Skeletal muscle satellite cell (primary cell): ENCODE measurements around the gene SIX4.
"Not testable (repeated sequence)": the region's sequence is repeated elsewhere in the genome, so short reads cannot be mapped to it uniquely, and the experiment has no call there.

ENCODE experiments used
- H3K27me3 ChIP-seq: 2 replicates; pipeline ENCODE4 v1.7.0; 2013; ENCODE audit warnings: low read length; ENCODE audit not compliant: control insufficient read depth, insufficient read depth
- H3K36me3 ChIP-seq: 2 replicates; pipeline ENCODE4 v1.7.0; 2013; ENCODE audit warnings: mild to moderate bottlenecking, control low read depth, low read length; ENCODE audit not compliant: insufficient read depth
- H3K4me1 ChIP-seq: 2 replicates; pipeline ENCODE4 v1.7.0; 2013; ENCODE audit warnings: low read length; ENCODE audit not compliant: control insufficient read depth, insufficient read depth
- H3K4me2 ChIP-seq: 2 replicates; pipeline ENCODE4 v1.7.0; 2013; ENCODE audit warnings: mild to moderate bottlenecking, low read length
- H3K4me3 ChIP-seq: 2 replicates; pipeline ENCODE4 v1.7.0; 2013; ENCODE audit warnings: low read length
- H3K9ac ChIP-seq: 2 replicates; pipeline ENCODE4 v1.7.0; 2013; ENCODE audit warnings: mild to moderate bottlenecking, low read depth, low read length, moderate library complexity
- H3K9me3 ChIP-seq: replicated peaks from 2 replicates; pipeline ENCODE4 v1.7.0; 2013; ENCODE audit warnings: mild to moderate bottlenecking, control low read depth, low read length

Gene SIX4

DNA sequence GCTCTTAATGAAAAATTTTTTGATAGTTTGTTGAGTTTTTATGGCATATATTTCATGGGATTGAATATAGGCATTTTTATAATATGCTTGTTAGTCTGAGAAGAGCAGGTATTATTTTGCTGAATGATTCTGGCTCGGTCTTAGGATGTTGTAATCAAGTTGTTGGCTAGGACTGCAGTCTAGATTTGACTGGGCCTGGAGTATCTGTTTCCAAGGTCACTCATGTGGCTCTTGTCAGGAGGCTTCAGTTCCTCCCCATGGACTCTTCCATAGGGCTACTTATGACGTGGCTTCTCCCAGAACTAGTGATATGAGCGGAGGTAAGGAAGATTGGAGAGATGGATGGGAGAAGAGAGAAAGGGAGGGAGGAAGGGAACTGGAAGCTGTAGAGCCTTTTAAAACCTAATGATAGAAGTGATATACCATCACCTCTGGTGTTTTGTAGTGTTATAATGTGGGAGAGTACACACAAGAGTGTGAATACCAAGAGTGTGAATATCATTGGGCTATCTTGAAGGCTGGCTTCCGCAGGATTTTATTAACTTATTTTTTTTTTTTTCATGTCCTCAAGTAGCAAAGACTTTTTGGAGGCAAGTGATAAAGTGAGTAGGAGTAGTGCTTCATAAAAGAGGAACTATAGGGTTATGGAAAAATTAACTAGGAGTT, 14.8 kb upstream of the SIX4 start:
- Histone ChIP-seq H3K9ac (no peak overlapping the region), H3K4me1 (peaks cover 7% of the 10 kb centered on the region), H3K36me3 (no peaks in the 10 kb centered on the region), H3K9me3 (no peaks in the 10 kb centered on the region), H3K27me3 (no peaks in the 10 kb centered on the region), H3K4me2 (no peak overlapping the region), H3K4me3 (no peak overlapping the region)

DNA sequence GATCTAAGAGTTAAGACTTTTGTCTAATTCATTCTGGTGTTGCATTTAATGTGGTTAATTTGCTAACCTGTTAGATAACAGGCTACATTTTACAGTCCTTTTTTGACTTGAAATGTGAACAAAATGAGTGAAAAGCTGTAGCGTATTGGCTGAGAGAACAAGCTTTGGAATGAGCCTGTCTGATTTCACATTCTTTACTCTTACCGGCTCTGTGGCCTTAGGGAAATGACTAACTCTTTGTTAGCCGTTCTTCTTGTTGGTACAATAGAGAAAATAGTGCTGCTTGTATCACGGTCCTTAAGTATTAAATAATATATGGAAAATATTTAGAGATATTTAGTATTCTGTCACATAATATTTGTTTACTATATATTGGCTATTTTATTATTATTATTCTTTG, 12.3 kb upstream of the SIX4 start:
- Histone ChIP-seq H3K9ac (peak overlapping the region; percentile 92), H3K4me1 (peaks cover 7% of the 10 kb centered on the region), H3K4me3 (peak overlapping the region; percentile 93), H3K27me3 (no peaks in the 10 kb centered on the region), H3K36me3 (no peaks in the 10 kb centered on the region), H3K4me2 (peak overlapping the region; percentile 88), H3K9me3 (no peaks in the 10 kb centered on the region)

DNA sequence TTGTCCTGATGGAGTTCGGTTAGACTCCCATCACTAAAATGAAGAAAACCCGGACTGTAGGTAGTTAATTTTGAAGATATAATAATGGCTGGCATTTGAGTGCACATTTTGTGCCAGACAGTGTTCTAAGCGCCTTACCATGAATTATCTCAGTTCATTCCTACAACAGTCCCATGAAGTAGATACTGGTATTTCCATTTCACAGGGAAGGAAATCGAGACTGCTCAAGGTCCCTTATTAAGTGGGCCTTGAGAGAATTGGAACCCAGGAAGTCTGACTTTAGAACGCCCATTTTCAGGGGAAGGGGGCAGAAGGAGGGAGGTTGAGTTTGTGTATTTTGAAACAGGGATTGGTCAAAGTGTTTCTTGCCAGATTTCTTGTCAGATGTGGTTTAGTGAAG, 11.3 kb upstream of the SIX4 start:
- Histone ChIP-seq H3K4me3 (peak overlapping the region; percentile 93), H3K4me1 (peaks cover 7% of the 10 kb centered on the region), H3K36me3 (no peaks in the 10 kb centered on the region), H3K9ac (peak overlapping the region; percentile 92), H3K4me2 (peak overlapping the region; percentile 88), H3K27me3 (no peaks in the 10 kb centered on the region), H3K9me3 (no peaks in the 10 kb centered on the region)

DNA sequence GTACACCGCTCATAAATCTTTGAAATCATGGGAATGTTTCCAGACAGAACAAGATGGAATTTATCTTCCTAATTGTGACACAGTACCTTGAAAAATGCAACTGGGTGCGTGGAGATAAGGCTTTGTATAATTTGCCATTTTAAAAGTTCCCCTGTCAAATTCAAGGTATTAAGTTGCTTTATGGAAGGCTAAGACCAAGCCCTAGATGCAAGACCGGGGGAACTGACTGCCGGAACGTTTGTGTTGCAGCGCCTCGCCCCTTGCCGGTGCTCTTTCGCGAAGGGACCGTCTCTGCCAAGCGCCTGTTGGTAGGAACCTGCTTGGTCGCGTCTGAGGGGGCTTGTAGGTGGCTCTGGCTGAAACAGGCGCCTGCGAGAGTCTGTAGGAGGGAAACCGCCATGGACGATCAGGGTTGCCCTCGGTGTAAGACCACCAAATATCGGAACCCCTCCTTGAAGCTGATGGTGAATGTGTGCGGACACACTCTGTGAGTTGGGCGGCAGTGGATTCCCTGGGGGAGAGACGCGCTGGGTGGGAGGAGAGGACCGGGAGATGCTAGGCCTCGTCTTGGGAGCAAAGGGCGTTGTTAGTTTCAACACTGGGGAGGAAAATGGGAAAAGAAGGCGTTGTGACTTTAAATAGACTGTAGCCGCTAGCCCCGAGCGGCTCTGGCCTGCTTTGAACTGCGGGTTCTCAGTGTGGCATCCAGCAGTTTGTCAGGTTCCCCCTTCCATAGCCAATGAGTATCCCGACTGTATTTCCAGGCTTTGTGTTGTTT, 10.5 kb upstream of the SIX4 start, which contains the start of gene MNAT1:
MNAT1 (plus strand) TSS at position 297 of the 778 bp plus-strand sequence; CDS start at position 399, 102 bp downstream.
- Histone ChIP-seq H3K4me3 (peak within 1 kb of the TSS; percentile 93), H3K27me3 (no peaks in the 10 kb centered on the region), H3K9me3 (no peaks in the 10 kb centered on the region), H3K36me3 (no peaks in the 10 kb centered on the region), H3K4me2 (peak within 1 kb of the TSS; percentile 88), H3K9ac (peak within 1 kb of the TSS; percentile 92), H3K4me1 (peaks cover 7% of the 10 kb centered on the region)

DNA sequence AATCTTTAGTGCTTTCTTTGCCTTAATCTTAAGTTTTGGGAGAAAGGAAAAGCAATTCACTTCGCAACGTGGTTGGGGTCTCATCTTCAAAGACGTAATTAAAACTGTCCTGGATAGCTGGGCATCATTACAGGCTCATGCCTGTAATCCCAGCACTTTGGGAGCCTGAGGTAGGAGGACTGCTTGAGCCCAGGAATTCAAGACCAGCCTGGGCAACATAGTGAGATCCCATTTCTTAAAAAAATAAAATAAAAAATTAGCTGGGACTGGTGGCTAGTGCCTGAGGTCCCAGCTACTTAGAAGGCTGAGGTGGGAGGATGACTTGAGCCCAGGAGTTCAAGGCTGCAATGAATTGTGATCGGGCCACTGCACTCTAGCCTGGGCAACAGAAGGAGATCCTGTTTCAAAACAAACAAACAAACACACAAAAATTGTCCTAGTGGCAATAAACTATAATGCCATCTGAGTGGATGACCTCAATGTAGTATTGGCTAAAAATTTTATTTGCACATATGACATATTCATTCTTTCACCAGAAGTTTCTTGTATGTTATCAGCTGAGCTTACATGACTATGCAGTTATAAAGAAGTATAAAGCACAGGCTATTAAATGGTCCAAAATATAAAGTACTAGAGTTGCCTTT, 8.8 kb upstream of the SIX4 start:
- no peaks in the 10 kb centered on the region for H3K27me3 ChIP-seq
- no peak overlapping the region for H3K4me2 ChIP-seq
- peaks cover 7% of the 10 kb centered on the region for H3K4me1 ChIP-seq
- no peak overlapping the region for H3K9ac ChIP-seq
- H3K36me3 ChIP-seq = no peaks in the 10 kb centered on the region
- no peaks in the 10 kb centered on the region for H3K9me3 ChIP-seq
- no peak overlapping the region for H3K4me3 ChIP-seq

DNA sequence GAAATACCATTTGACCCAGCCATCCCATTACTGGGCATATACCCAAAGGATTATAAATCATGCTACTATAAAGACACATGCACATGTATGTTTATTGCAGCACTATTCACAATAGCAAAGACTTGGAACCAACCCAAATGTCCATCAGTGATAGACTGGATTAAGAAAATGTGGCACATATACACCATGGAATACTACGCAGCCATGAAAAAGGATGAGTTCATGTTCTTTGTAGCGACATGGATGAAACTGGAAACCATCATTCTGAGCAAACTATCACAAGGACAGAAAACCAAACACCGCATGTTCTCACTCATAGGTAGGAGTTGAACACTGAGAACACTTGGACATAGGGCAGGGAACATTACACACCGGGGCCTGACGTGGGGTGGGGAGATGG, 7.1 kb upstream of the SIX4 start:
- H3K27me3 ChIP-seq, H3K4me3 ChIP-seq, H3K9me3 ChIP-seq, H3K9ac ChIP-seq, H3K36me3 ChIP-seq, H3K4me2 ChIP-seq, H3K4me1 ChIP-seq: not testable (repeated sequence)

DNA sequence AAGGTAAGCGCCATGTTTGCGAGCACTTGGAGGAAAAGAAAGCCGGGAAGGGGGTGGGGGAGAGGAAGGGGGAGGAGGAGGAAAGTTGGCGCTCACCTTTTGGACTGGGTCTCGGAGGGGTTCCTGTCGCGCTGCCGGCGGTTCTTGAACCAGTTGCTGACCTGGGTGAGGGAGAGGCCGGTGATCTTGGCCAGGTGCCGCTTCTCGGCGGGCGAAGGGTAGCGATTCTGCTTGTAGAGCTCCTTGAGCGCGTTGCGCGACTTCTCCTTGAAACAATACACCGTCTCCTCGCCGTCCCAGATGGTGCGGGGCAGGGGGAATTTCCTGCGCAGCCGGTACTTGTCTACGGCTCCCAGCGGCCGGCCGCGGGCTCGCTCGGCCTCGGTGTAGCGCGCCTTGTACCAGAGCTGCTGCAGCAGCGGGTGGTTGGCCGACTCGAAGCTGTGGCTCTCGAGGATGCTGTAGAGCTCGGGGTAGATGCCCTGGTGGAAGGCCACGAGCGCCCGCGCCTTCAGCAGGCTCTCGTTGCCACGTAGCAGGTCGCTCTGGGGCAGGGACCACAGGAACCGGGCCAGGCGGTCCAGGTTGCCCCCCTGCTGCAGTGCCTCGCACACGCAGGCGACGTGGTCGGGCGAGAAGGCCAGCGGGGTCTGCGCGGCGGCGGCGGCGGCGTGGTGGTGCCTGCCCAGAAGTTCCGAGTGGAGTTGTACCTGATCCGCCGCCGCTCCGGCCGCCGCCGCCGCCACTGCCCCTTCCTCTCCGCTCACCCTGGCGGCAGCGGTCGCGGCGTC, 840 bp downstream of the SIX4 start:
- H3K9me3 ChIP-seq = no peaks in the 10 kb centered on the region
- H3K36me3 ChIP-seq = peaks cover 21% of the 10 kb centered on the region
- peak overlapping the region; percentile 89 for H3K9ac ChIP-seq
- peaks cover 24% of the 10 kb centered on the region for H3K4me1 ChIP-seq
- peak overlapping the region; percentile 93 for H3K4me2 ChIP-seq
- no peaks in the 10 kb centered on the region for H3K27me3 ChIP-seq
- peak overlapping the region; percentile 93 for H3K4me3 ChIP-seq

DNA sequence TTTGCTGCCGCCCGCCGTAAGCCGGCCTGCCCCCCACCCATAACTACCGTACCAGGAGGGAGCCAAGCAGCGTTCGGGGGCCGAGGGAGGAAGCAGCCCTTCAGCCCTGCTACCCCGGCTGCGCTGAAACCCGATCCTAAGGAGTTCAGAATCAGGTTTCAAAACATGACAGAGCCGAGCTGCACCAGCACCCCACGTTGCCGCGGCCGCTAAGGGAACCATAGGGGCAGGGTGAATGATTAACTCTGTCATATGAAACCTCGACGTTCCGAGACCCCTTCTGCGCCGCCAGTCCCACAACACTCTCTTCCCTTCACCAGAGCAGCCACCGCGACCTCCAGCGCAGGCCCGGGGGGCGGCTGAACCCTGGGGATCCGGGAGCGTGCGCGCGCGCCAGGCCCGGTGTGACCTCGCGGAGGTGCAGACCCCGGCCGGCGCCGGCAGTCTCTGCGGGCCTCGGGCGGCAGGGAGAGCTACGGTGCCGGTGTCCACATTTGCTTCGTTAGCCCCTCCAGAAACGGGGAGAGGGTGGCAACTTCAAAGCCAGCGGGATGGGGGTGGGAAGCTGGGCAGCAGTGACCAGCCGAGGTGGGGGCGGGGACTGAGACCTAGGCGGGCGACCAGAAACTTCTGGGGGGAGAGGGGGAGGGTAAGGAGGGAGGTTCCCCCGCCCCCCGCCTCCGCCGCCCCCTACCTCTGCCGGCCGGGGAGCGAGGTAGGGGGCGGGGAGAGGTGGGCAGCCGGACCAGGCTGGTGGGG, 1.6 kb downstream of the SIX4 start:
- peaks cover 24% of the 10 kb centered on the region for H3K4me1 ChIP-seq
- H3K9ac ChIP-seq = peak overlapping the region; percentile 89
- peak overlapping the region; percentile 93 for H3K4me3 ChIP-seq
- peak overlapping the region; percentile 93 for H3K4me2 ChIP-seq
- H3K27me3 ChIP-seq = no peaks in the 10 kb centered on the region
- H3K9me3 ChIP-seq = no peaks in the 10 kb centered on the region
- H3K36me3 ChIP-seq = peaks cover 25% of the 10 kb centered on the region

DNA sequence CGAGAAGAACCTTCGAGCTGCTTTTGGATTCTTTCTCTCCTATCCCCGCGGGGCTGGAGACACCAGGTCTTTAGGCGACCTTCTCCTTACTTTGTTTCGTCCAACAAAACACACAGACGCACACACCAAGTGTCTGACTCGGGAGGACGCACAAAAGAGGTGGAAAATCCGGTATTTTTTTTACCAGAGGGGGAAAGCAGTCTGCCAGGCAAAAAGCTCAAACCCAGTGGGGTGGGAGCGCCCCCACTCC, 2.1 kb downstream of the SIX4 start:
- Histone ChIP-seq H3K4me1 (peaks cover 24% of the 10 kb centered on the region), H3K36me3 (peaks cover 28% of the 10 kb centered on the region), H3K4me3 (peak overlapping the region; percentile 93), H3K27me3 (no peaks in the 10 kb centered on the region), H3K9me3 (no peaks in the 10 kb centered on the region), H3K4me2 (peak overlapping the region; percentile 93), H3K9ac (peak overlapping the region; percentile 89)

DNA sequence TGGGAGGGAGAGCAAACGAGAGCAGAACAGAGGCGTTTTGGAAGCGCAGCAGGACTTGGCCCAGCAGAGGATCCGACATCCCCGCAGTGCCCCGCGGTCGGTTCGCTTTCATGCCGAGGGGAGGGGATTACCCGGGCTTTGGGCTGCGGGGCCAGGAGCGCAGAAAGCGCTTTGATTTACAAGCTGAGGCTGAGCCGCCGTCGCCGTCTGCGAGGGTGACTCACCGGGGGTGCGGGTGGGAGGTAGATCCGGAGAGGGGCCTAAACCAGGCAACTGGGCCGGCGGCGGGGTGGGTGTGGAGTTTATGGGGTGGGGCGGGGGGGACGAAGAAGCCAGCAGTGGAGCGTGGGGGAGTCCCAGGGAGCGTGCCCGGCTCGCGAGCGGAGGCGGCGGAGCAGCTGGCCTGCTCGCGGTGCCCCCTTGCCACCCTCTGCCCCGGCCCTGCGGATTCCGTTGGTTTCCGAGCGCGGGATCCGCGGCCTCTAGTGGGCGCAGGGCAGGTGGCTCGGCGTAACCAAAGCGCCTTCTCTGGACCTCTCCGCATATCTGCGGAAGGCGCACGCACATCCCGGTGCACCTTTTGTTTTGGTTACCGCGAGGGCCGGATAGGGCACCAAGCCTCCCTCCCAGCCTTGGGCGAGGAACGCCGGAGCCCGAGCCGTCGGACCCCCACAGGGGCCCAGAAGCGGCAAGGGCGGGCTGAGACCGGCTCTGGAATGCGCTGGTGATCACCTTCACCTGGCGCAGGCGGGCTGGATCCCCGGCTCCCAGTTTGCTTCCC, 2.6 kb downstream of the SIX4 start:
- Histone ChIP-seq H3K36me3 (peaks cover 28% of the 10 kb centered on the region), H3K4me3 (peak overlapping the region; percentile 93), H3K4me2 (peak overlapping the region; percentile 93), H3K27me3 (no peaks in the 10 kb centered on the region), H3K9me3 (no peaks in the 10 kb centered on the region), H3K4me1 (peaks cover 24% of the 10 kb centered on the region), H3K9ac (peak overlapping the region; percentile 89)
